ENCODE measurements around the gene ITGAE.

ITGAE gene

DNA sequence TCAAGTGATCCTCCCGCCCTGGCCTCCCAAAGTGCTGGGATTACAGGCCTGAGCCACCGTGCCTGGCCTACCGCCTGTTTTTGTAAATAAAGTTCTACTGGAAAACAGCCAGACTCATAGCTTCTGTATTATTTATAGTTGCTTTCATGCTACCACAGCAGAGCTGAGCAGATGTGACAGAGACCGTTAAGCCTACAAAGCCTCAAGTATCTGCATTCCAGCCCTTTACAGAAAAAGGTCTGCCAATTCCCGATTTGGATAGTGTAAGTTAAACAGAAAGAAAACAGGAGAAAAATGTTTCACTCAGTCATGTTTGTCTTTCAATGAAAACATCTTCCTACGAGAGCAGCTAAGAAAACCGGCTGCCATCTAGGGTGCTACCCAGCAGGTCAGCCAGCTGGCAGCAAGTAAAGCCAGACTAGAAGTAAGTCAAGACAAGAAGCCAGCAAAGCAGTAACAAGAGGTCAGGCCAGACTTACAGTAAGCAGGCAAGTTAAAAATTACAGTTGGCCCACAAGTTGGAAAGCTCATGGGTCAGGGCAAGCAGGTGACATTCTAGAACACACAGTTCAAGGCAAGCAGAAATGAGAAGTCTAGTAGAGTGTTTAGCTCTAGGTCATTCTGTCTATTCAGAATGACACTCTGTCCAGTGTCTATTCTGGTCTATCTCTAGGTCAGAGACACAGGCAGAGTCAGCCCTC, 27.3 kb upstream of the ITGAE start:
- TF ChIP-seq CTCF (IDR thresholded peaks at IDR 0.05; ENCODE audit: extremely low read depth, missing control alignments): no peak
- no peak for DNase-seq (ENCODE audit: low spot score)

DNA sequence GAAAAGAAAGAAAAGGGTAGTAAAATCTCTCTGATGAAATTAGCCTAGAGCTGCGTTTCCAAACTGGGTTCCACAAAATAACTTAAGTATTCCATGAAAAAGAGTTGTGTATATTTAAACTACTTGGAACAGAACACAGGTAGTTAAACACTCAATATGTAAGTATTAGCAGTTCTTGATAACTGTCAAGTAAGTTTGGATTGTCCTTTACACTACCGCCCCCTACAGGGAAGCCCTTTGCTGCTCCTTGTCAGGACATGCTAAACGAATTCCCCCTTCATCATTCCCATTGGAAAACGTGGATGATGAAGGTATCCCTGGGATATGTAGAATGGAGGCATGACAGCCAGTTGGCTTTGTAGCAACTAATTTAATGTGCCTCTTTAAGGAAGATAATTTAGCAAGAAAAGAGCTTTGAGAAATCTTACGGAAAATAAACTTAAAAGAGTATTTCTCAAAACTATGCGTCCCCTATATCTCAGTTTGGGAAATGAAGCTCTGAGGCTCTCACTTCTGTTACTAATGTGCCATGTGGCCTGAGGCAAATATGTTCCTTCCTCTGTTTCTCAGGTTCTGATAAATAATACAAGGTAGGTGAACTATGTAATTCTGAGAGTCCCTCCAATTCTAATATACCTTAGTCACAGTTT, 26.3 kb upstream of the ITGAE start:
- TF ChIP-seq CTCF (IDR thresholded peaks at IDR 0.05; ENCODE audit: extremely low read depth, missing control alignments): peak; percentile 61
- DNase-seq (ENCODE audit: low spot score): peak; percentile 49

DNA sequence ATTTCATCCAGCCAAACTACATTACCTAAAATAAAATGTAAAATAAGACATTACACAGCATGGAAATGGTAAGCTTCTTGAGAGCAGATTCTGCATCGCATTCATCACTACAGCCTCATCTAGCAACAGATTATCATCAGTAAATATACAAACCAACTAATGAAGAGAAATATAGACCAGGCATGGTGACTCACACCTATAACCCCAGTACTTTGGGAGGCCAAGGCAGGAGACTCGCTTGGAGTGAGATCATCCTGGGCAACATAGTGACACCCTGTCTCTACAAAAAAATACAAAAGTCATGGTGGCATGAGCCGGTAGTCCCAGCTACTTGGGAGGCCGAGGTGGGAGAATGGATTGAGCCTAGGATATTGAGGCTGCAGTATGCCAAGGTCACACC, 25.2 kb upstream of the ITGAE start:
- no peak for DNase-seq (ENCODE audit: low spot score)
- no peak for TF ChIP-seq CTCF (IDR thresholded peaks at IDR 0.05; ENCODE audit: extremely low read depth, missing control alignments)

DNA sequence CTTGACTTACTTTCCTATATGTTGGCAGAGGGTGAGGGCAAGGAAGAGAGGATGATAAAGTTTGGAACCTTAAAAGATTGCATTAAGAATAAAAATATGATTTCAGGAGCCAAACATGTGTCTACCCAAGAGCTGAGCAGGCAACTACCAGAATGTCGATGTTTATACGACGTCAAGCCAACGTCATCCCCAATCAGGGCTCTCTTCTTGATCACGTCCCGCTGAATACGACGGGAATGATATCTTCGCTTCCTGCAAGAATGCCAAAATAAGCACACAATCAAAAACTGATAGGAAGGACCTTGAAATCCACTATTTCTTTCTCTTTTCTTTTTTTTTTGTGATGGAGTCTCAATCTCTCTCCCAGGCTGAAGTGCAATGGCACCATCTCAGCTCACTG, 20.1 kb upstream of the ITGAE start:
- no peak for DNase-seq (ENCODE audit: low spot score)
- no peak for TF ChIP-seq CTCF (IDR thresholded peaks at IDR 0.05; ENCODE audit: extremely low read depth, missing control alignments)

GRCh38 chr17:3818786-3819185, 17.8 kb upstream of the ITGAE start:
- no peak for TF ChIP-seq CTCF (IDR thresholded peaks at IDR 0.05; ENCODE audit: extremely low read depth, missing control alignments)
- DNase-seq (ENCODE audit: low spot score): no peak

DNA sequence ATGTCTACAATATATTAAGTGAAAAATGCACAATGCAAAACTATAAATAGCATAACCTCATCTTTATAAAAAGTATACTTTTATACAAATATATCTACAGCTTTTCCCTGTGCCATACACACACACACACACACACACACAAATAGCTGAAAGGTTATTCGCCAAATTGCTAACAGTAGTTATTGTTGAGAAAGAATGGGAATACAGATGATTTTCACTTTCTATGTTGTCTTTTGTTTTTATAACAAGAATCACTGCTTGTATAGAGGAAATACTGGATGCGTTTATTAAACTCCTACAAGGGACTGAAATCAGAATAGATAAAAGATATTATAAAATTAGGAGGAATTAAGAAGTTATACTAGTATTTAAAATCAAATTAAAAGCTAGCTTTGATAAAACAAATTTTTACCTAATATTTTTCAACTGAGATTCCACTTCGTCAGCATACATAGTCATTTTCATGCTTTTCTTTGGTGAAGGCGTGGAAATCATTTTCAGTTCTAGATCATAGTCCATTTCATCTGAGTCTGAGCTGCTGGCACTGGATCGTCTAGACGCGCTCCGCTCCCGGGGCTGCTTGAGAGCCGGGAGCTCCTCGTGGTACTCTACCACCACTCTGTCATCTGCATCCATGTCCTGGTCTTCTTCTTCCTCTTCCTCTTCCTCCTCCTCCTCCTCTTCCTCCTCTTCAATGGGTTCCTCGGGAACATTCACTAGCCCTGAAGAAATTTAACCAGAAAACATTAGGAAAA, 17.0 kb upstream of the ITGAE start:
- no peak for TF ChIP-seq CTCF (IDR thresholded peaks at IDR 0.05; ENCODE audit: extremely low read depth, missing control alignments)
- no peak for DNase-seq (ENCODE audit: low spot score)

DNA sequence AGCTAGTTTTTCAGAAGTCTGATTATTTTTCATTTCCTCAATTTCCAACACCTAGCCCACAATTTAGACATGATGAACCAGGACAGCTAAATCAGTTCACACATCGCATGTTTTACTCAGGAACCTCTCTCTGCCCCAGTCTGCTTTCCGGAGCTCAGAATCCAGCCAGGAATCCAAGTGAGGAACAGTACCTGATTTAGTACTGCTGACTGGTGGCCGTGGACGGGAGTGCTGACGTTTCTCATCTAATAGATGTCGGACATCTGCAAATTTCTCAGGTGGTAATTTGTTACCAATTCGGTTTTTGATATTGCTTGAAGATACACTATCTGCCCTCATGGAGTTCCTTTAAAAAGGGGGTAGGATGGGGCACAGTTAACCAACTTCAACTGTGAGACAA, 14.9 kb upstream of the ITGAE start:
- TF ChIP-seq CTCF (IDR thresholded peaks at IDR 0.05; ENCODE audit: extremely low read depth, missing control alignments): no peak
- DNase-seq (ENCODE audit: low spot score): no peak

Data from GM20000 (cell line).